GM19467 (cell line): ENCODE data around the gene NOC2L.
"Not testable (repeated sequence)": the region's sequence is repeated elsewhere in the genome, so short reads cannot be mapped to it uniquely, and the experiment has no call there.

ENCODE experiments used
- ATAC-seq: cut with Tn5 transposase; IDR thresholded peaks from one replicate; pipeline ENCODE4 v1.9.1; 2021; ENCODE audit warnings: mild to moderate bottlenecking, moderate library complexity; ENCODE audit not compliant: unreplicated experiment

NOC2L gene

GRCh38 chr1:907611-908451, 51.2 kb downstream of the NOC2L start:
- ATAC-seq = no peak

- ATAC-seq = no peak
These were observed 52.2 kb downstream of the NOC2L start for GRCh38 chr1:906600-907420.

- ATAC-seq = no peak
These were observed 53.1 kb downstream of the NOC2L start for GRCh38 chr1:905811-906599.

GRCh38 chr1:905071-905749, 53.8 kb downstream of the NOC2L start:
- ATAC-seq = no peak

GRCh38 chr1:904310-904950, 54.6 kb downstream of the NOC2L start:
- no peak for ATAC-seq

- ATAC-seq = no peak
These were observed 55.3 kb downstream of the NOC2L start for GRCh38 chr1:903721-904271.

GRCh38 chr1:903305-903704, 55.8 kb downstream of the NOC2L start:
- ATAC-seq = no peak

GRCh38 chr1:902802-903201, 56.3 kb downstream of the NOC2L start:
- no peak for ATAC-seq

GRCh38 chr1:901108-901859, 57.8 kb downstream of the NOC2L start:
- ATAC-seq = no peak

GRCh38 chr1:899636-900317, 59.3 kb downstream of the NOC2L start:
- ATAC-seq = no peak

GRCh38 chr1:897951-898350, 61.1 kb downstream of the NOC2L start:
- not testable (repeated sequence) for ATAC-seq

- no peak for ATAC-seq
These were observed 61.8 kb downstream of the NOC2L start for GRCh38 chr1:897226-897625.
